ENCODE data around the gene AGPAT2.

Gene AGPAT2

DNA sequence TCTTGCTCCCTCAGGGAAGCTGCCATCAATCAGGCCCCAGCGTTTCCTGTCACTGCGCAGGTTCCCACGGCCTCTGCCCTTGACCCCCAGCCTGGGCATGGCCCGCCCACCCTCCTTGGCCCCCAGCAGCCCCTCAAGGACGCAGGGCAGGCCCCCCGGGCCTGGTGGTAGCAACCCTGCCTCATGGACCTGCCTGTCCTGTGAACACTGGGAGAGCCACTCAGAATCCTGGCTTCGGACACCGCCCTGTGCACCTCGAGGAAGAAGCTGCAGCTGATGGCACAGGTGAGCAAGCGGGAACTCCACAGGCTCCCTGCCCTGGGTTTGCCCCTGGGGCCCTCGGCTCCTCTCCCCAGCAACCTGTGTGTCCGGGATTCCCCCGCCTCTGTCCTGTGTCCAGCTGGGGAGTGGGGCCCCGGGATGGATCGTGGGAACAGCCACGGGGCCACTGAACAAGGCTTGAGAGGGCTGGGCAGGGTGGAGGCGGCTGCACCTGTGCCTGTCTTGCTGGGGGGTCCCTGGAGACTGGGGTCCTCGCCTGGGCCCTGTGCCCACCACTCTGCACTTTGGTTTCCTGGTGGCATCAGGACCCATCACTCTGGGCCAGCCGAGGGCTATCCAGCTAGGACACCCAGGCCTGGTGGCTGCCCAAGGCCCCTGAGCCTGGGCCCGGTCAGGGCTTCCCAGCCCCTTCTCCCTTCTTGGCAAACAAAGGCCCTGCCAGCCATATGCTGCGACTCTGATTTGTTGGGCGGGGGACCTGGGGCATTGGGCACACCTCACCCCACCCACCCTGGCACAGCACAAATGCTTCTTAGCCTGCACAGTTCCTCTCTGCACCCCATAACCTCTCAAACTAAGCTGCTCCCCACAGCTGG is 58.0 kb downstream of the AGPAT2 start (continued):
- TF ChIP-seq, protein P1, sequence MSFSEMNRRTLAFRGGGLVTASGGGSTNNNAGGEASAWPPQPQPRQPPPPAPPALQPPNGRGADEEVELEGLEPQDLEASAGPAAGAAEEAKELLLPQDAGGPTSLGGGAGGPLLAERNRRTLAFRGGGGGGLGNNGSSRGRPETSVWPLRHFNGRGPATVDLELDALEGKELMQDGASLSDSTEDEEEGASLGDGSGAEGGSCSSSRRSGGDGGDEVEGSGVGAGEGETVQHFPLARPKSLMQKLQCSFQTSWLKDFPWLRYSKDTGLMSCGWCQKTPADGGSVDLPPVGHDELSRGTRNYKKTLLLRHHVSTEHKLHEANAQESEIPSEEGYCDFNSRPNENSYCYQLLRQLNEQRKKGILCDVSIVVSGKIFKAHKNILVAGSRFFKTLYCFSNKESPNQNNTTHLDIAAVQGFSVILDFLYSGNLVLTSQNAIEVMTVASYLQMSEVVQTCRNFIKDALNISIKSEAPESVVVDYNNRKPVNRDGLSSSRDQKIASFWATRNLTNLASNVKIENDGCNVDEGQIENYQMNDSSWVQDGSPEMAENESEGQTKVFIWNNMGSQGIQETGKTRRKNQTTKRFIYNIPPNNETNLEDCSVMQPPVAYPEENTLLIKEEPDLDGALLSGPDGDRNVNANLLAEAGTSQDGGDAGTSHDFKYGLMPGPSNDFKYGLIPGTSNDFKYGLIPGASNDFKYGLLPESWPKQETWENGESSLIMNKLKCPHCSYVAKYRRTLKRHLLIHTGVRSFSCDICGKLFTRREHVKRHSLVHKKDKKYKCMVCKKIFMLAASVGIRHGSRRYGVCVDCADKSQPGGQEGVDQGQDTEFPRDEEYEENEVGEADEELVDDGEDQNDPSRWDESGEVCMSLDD (tag by site-specific recombination; IDR thresholded peaks at IDR 0.05): no peak
- TF ChIP-seq ZNF2 (tag by site-specific recombination; IDR thresholded peaks at IDR 0.05) (no peak), ZNF629 (tag by site-specific recombination; IDR thresholded peaks at IDR 0.05) (no peak), YY1 (tag by site-specific recombination; IDR thresholded peaks at IDR 0.05) (no peak), KLF10 (tag by site-specific recombination; IDR thresholded peaks at IDR 0.05) (no peak), ZBTB8A (tag by site-specific recombination; IDR thresholded peaks at IDR 0.05) (no peak), YY2 (tag by site-specific recombination; IDR thresholded peaks at IDR 0.05) (no peak), ZNF341 (tag by site-specific recombination; IDR thresholded peaks at IDR 0.05; ENCODE audit: low read depth) (peak; percentile 54), ZNF560 (tag by site-specific recombination; IDR thresholded peaks at IDR 0.05; ENCODE audit: borderline replicate concordance) (no peak), ZNF266 (tag by site-specific recombination; IDR thresholded peaks at IDR 0.05; ENCODE audit: low read depth) (no peak)
- TF ChIP-seq, protein P2, sequence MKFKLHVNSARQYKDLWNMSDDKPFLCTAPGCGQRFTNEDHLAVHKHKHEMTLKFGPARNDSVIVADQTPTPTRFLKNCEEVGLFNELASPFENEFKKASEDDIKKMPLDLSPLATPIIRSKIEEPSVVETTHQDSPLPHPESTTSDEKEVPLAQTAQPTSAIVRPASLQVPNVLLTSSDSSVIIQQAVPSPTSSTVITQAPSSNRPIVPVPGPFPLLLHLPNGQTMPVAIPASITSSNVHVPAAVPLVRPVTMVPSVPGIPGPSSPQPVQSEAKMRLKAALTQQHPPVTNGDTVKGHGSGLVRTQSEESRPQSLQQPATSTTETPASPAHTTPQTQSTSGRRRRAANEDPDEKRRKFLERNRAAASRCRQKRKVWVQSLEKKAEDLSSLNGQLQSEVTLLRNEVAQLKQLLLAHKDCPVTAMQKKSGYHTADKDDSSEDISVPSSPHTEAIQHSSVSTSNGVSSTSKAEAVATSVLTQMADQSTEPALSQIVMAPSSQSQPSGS (tag by site-specific recombination; IDR thresholded peaks at IDR 0.05; ENCODE audit: low read depth): no peak
- TF ChIP-seq, protein P3, sequence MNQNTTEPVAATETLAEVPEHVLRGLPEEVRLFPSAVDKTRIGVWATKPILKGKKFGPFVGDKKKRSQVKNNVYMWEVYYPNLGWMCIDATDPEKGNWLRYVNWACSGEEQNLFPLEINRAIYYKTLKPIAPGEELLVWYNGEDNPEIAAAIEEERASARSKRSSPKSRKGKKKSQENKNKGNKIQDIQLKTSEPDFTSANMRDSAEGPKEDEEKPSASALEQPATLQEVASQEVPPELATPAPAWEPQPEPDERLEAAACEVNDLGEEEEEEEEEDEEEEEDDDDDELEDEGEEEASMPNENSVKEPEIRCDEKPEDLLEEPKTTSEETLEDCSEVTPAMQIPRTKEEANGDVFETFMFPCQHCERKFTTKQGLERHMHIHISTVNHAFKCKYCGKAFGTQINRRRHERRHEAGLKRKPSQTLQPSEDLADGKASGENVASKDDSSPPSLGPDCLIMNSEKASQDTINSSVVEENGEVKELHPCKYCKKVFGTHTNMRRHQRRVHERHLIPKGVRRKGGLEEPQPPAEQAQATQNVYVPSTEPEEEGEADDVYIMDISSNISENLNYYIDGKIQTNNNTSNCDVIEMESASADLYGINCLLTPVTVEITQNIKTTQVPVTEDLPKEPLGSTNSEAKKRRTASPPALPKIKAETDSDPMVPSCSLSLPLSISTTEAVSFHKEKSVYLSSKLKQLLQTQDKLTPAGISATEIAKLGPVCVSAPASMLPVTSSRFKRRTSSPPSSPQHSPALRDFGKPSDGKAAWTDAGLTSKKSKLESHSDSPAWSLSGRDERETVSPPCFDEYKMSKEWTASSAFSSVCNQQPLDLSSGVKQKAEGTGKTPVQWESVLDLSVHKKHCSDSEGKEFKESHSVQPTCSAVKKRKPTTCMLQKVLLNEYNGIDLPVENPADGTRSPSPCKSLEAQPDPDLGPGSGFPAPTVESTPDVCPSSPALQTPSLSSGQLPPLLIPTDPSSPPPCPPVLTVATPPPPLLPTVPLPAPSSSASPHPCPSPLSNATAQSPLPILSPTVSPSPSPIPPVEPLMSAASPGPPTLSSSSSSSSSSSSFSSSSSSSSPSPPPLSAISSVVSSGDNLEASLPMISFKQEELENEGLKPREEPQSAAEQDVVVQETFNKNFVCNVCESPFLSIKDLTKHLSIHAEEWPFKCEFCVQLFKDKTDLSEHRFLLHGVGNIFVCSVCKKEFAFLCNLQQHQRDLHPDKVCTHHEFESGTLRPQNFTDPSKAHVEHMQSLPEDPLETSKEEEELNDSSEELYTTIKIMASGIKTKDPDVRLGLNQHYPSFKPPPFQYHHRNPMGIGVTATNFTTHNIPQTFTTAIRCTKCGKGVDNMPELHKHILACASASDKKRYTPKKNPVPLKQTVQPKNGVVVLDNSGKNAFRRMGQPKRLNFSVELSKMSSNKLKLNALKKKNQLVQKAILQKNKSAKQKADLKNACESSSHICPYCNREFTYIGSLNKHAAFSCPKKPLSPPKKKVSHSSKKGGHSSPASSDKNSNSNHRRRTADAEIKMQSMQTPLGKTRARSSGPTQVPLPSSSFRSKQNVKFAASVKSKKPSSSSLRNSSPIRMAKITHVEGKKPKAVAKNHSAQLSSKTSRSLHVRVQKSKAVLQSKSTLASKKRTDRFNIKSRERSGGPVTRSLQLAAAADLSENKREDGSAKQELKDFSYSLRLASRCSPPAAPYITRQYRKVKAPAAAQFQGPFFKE (tag by site-specific recombination; IDR thresholded peaks at IDR 0.05; ENCODE audit: borderline replicate concordance): no peak

DNA sequence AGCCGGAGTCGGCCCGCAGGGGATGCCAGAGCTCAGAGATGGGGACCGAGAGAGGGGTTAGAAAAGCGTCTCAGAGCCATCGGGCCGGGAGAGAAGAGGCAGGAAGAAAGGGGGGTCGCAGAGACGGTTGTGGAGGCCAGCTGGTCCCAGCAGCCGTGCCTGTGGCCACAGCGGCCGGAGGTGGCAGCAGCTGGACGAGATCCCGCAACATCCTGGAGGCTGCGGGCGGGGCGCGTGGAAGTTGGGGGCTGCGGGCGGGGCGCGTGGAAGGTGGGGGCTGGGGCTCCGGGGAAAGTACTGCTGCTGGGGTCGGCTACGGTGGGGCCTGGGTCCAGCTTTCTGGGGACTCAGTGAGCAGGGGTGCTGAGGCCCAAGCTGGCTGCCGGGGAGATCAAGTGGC is 59.0 kb downstream of the AGPAT2 start:
- no peak overlapping the region for H3K27ac ChIP-seq (ENCODE audit: extremely low read depth, low read depth, low read length)
- H3K4me3 ChIP-seq (ENCODE audit: low read depth, low read length): no peak overlapping the region
- no peaks in the 10 kb centered on the region; the same call in 1 of the 2 replicates for H3K4me1 ChIP-seq (ENCODE audit: control insufficient read depth, insufficient read depth, low read length)
- no peaks in the 10 kb centered on the region for H3K36me3 ChIP-seq (ENCODE audit: control insufficient read depth in 2 of 2, insufficient read depth in 1 of 2, low read length in 2 of 2)
- no peaks in the 10 kb centered on the region for H3K9me3 ChIP-seq (ENCODE audit: control insufficient read depth, insufficient read depth, low read depth, low read length)
- ChIA-PET POLR2A (no interaction called here), CTCF (interaction anchor here (0.6 to 9.3 kb wide), 2 partner anchors 141 to 216 kb away, joined by 3 to 360 read pairs; no protein-coding TSS in a partner anchor)
- TF ChIP-seq KLF7 (tag by site-specific recombination; IDR thresholded peaks at IDR 0.05; ENCODE audit: borderline replicate concordance) (no peak), ZSCAN23 (tag by site-specific recombination; IDR thresholded peaks at IDR 0.05) (no peak), ZNF248 (tag by site-specific recombination; IDR thresholded peaks at IDR 0.05) (no peak), ZBTB17 (tag by site-specific recombination; IDR thresholded peaks at IDR 0.05) (no peak), ZNF548 (tag by site-specific recombination; IDR thresholded peaks at IDR 0.05) (no peak), ZNF549 (tag by site-specific recombination; IDR thresholded peaks at IDR 0.05) (no peak), ZNF221 (tag by site-specific recombination; IDR thresholded peaks at IDR 0.05; ENCODE audit: borderline replicate concordance) (no peak), ZNF621 (tag by site-specific recombination; IDR thresholded peaks at IDR 0.05) (no peak)
- TF ChIP-seq, protein P4, sequence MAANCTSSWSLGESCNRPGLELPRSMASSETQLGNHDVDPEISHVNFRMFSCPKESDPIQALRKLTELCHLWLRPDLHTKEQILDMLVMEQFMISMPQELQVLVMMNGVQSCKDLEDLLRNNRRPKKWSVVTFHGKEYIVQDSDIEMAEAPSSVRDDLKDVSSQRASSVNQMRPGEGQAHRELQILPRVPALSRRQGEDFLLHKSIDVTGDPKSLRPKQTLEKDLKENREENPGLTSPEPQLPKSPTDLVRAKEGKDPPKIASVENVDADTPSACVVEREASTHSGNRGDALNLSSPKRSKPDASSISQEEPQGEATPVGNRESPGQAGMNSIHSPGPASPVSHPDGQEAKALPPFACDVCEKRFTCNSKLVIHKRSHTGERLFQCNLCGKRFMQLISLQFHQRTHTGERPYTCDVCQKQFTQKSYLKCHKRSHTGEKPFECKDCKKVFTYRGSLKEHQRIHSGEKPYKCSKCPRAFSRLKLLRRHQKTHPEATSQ (tag by site-specific recombination; IDR thresholded peaks at IDR 0.05): no peak
- TF ChIP-seq, protein P5, sequence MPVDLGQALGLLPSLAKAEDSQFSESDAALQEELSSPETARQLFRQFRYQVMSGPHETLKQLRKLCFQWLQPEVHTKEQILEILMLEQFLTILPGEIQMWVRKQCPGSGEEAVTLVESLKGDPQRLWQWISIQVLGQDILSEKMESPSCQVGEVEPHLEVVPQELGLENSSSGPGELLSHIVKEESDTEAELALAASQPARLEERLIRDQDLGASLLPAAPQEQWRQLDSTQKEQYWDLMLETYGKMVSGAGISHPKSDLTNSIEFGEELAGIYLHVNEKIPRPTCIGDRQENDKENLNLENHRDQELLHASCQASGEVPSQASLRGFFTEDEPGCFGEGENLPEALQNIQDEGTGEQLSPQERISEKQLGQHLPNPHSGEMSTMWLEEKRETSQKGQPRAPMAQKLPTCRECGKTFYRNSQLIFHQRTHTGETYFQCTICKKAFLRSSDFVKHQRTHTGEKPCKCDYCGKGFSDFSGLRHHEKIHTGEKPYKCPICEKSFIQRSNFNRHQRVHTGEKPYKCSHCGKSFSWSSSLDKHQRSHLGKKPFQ (tag by site-specific recombination; IDR thresholded peaks at IDR 0.05): no peak
